ENCODE results near the gene LRRIQ4. TPM values are rescaled to one million over a fixed set of nuclear protein-coding genes. Genes with fewer than 3 reads are reported as not detected.
A peak's percentile ranks its signal among the peaks of the same experiment; 100 is the strongest.

The LRRIQ4 gene
- total and polyA plus RNA-seq, 4 donors: 0.09 TPM; not detected in 3

DNA sequence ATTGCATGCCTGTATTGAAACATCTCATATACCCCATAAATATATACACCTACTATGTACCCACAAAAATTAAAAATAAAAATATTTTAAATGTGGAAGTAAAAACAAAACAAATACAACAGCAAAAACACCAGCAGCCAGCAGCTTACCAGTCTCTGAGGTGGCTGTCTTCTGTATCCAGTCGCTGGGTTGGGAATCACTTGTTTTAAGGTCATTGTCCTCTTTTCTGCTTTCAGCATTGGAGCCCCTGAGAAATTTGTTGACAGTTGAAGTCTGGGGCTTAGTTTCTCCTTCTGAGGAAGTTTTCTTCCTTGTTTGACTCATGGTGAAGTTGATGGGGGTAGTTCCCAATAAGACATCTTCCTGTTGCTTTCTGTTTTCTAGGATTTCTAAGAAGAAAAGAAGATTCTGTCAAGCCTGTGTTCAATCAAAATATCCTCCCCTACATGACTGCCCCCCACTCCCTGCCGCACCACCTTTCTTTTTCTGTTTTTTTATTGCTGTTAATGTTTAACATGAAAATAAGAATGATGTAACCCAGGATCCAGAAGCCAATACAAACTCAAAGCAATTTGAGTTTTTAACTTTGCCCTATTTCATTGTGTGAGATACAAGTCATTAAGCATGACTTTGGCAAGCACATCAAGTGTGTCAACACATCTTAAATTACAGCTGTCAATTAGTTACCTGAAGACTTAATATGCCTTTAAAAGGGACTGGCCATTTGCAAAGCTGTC, 57.0 kb downstream of the LRRIQ4 start, which contains the start of gene LRRC31:
Gene LRRC31 (minus strand): TSS at position 452 of the 737 bp plus-strand sequence. CDS start 128 bp downstream, at position 324.
- TF ChIP-seq GABPA (IDR thresholded peaks at IDR 0.05 in 1 of 2, conservative IDR thresholded peaks at IDR 0.05 in 1 of 2): no peak
- TF ChIP-seq HNF4G (IDR thresholded peaks at IDR 0.05): no peak
- TF ChIP-seq, protein P1, sequence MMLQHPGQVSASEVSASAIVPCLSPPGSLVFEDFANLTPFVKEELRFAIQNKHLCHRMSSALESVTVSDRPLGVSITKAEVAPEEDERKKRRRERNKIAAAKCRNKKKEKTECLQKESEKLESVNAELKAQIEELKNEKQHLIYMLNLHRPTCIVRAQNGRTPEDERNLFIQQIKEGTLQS (IDR thresholded peaks at IDR 0.05): peak; percentile 67
- no peak for TF ChIP-seq EGR1 (IDR thresholded peaks at IDR 0.05; ENCODE audit: low read depth in 2 of 2)
- TF ChIP-seq, protein P2, sequence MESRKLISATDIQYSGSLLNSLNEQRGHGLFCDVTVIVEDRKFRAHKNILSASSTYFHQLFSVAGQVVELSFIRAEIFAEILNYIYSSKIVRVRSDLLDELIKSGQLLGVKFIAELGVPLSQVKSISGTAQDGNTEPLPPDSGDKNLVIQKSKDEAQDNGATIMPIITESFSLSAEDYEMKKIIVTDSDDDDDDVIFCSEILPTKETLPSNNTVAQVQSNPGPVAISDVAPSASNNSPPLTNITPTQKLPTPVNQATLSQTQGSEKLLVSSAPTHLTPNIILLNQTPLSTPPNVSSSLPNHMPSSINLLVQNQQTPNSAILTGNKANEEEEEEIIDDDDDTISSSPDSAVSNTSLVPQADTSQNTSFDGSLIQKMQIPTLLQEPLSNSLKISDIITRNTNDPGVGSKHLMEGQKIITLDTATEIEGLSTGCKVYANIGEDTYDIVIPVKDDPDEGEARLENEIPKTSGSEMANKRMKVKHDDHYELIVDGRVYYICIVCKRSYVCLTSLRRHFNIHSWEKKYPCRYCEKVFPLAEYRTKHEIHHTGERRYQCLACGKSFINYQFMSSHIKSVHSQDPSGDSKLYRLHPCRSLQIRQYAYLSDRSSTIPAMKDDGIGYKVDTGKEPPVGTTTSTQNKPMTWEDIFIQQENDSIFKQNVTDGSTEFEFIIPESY (IDR thresholded peaks at IDR 0.05): peak; percentile 62
- TF ChIP-seq TAF1 (conservative IDR thresholded peaks at IDR 0.05): no peak
- TF ChIP-seq, protein P3, sequence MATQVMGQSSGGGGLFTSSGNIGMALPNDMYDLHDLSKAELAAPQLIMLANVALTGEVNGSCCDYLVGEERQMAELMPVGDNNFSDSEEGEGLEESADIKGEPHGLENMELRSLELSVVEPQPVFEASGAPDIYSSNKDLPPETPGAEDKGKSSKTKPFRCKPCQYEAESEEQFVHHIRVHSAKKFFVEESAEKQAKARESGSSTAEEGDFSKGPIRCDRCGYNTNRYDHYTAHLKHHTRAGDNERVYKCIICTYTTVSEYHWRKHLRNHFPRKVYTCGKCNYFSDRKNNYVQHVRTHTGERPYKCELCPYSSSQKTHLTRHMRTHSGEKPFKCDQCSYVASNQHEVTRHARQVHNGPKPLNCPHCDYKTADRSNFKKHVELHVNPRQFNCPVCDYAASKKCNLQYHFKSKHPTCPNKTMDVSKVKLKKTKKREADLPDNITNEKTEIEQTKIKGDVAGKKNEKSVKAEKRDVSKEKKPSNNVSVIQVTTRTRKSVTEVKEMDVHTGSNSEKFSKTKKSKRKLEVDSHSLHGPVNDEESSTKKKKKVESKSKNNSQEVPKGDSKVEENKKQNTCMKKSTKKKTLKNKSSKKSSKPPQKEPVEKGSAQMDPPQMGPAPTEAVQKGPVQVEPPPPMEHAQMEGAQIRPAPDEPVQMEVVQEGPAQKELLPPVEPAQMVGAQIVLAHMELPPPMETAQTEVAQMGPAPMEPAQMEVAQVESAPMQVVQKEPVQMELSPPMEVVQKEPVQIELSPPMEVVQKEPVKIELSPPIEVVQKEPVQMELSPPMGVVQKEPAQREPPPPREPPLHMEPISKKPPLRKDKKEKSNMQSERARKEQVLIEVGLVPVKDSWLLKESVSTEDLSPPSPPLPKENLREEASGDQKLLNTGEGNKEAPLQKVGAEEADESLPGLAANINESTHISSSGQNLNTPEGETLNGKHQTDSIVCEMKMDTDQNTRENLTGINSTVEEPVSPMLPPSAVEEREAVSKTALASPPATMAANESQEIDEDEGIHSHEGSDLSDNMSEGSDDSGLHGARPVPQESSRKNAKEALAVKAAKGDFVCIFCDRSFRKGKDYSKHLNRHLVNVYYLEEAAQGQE (IDR thresholded peaks at IDR 0.05): no peak
- TF ChIP-seq RAD21 (IDR thresholded peaks at IDR 0.05): peak in 1 of 2 donors; percentile 38
- peak in 1 of 2 donors; percentile 47 for TF ChIP-seq JUND (IDR thresholded peaks at IDR 0.05)
- no peak for TF ChIP-seq YY1 (IDR thresholded peaks at IDR 0.05)
- TF ChIP-seq, protein P4, sequence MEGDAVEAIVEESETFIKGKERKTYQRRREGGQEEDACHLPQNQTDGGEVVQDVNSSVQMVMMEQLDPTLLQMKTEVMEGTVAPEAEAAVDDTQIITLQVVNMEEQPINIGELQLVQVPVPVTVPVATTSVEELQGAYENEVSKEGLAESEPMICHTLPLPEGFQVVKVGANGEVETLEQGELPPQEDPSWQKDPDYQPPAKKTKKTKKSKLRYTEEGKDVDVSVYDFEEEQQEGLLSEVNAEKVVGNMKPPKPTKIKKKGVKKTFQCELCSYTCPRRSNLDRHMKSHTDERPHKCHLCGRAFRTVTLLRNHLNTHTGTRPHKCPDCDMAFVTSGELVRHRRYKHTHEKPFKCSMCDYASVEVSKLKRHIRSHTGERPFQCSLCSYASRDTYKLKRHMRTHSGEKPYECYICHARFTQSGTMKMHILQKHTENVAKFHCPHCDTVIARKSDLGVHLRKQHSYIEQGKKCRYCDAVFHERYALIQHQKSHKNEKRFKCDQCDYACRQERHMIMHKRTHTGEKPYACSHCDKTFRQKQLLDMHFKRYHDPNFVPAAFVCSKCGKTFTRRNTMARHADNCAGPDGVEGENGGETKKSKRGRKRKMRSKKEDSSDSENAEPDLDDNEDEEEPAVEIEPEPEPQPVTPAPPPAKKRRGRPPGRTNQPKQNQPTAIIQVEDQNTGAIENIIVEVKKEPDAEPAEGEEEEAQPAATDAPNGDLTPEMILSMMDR (IDR thresholded peaks at IDR 0.05; ENCODE audit: low read depth, low read length, missing input control): no peak
- peak; percentile 8 for TF ChIP-seq FOXA1 (IDR thresholded peaks at IDR 0.05)
- TF ChIP-seq NR2F2 (IDR thresholded peaks at IDR 0.05): no peak
- TF ChIP-seq SP1 (IDR thresholded peaks at IDR 0.05): peak; percentile 82
- peak; percentile 63 to 80 for TF ChIP-seq RXRA (IDR thresholded peaks at IDR 0.05)
- peak; percentile 62 for TF ChIP-seq FOXA2 (IDR thresholded peaks at IDR 0.05)
- peak; percentile 61 to 75 for TF ChIP-seq HNF4A (conservative IDR thresholded peaks at IDR 0.05)
- TF ChIP-seq, protein P5, sequence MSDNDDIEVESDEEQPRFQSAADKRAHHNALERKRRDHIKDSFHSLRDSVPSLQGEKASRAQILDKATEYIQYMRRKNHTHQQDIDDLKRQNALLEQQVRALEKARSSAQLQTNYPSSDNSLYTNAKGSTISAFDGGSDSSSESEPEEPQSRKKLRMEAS (IDR thresholded peaks at IDR 0.05): peak; percentile 24
- Histone ChIP-seq H3K4me3 (ENCODE audit: low read depth in 1 of 3, low read length in 3 of 3) (peak within 1 kb of the TSS in 2 of 3 donors; percentile 21 to 31), H3K27me3 (ENCODE audit: control insufficient read depth in 4 of 4, insufficient read depth in 4 of 4, low read length in 3 of 4) (no peaks in the 10 kb centered on the region), H3K9me3 (ENCODE audit: control insufficient read depth in 4 of 4, low read length in 3 of 4) (no peaks in the 10 kb centered on the region), H3K9ac (ENCODE audit: low read depth in 1 of 2, low read length in 2 of 2) (no peak within 1 kb of the TSS), H3K36me3 (ENCODE audit: control insufficient read depth in 4 of 4, insufficient read depth in 3 of 4, low read depth in 1 of 4, low read length in 3 of 4) (no peaks in the 10 kb centered on the region), H3K27ac (ENCODE audit: low read depth in 1 of 2, low read length in 2 of 2) (peak within 1 kb of the TSS; percentile 47 to 62), H3K4me1 (ENCODE audit: control insufficient read depth in 4 of 4, insufficient read depth in 4 of 4, low read length in 3 of 4) (peaks cover 0 to 14% (median 6%) of the 10 kb centered on the region in 4 donors)
- DNase-seq (ENCODE audit: low spot score): no peak
- 17% methylated on average over 2 of the region's 2 CpGs for WGBS

Measured in liver (tissue), 9 donors.